Left ventricle myocardium inferior (tissue), 1 donor: ENCODE results near the gene PRKD1. TPM values are rescaled to one million over a fixed set of nuclear protein-coding genes. Genes with fewer than 3 reads are reported as not detected.

ENCODE experiments used
- DNase-seq: peaks from one replicate; pipeline ENCODE4 v3.0.0-alpha.2; 2020
- H3K27ac ChIP-seq: fragments of 200-600 bp; replicated peaks from 2 replicates; pipeline ENCODE4 v1.8.0; 2021
- H3K27me3 ChIP-seq: fragments of 200-600 bp; 2 replicates; pipeline ENCODE4 v1.8.0; 2021; ENCODE audit warnings: low read depth
- H3K36me3 ChIP-seq: fragments of 200-600 bp; 2 replicates; pipeline ENCODE4 v1.8.0; 2021
- H3K4me1 ChIP-seq: fragments of 200-600 bp; 2 replicates; pipeline ENCODE4 v1.8.0; 2021
- H3K4me3 ChIP-seq: fragments of 200-600 bp; 2 replicates; pipeline ENCODE4 v1.8.0; 2021; ENCODE audit warnings: mild to moderate bottlenecking, moderate library complexity
- H3K9me3 ChIP-seq: fragments of 200-600 bp; replicated peaks from 2 replicates; pipeline ENCODE4 v1.8.0; 2021
- CTCF ChIP-seq: fragments of 200-600 bp; IDR thresholded peaks from 2 replicates; pipeline ENCODE4 v1.8.0; 2021; ENCODE audit warnings: antibody characterized with exemption, mild to moderate bottlenecking, borderline replicate concordance
- intact Hi-C: fragments of 100-400 bp; cut with micrococcal nuclease; formaldehyde crosslinking; loops from one replicate; pipeline ENCODE4 v1.11.0; 2022
- total RNA-seq: library from RNA; stranded (reverse); fragmentation: NEBNext Ultra II Directional; extraction: Animal tissue kit (Norgen Biotek cat#: 25700); gene quantifications from one replicate; pipeline ENCODE4 v1.2.1, GENCODE V29; 2021
- donor health status: DM: no; HTN: yes; CAD: no; lungs with severe emphysema.

PRKD1 gene
- total RNA-seq, 1 donor from 2014 or later: 3.1 TPM

DNA sequence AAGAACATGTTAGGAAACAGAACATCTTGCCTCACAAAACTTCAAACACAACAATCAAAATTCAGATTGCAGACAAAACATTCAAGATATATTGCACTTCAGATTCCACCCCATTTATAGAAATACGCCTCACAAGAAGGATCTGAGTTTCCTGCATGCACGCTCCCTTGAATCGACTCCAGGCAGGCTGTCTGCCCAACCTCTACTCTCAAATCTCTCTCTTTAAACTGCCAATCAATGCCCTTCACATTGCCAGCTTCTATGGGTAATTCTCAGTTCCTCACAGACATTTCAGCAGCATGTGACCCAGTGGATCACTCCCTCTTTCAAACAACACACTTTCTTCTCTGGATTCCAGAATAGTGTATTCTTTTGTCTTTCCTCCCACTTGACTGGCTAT lies 184.1 kb downstream of the PRKD1 start:
- no peak overlapping the region for H3K4me3 ChIP-seq
- no peaks in the 10 kb centered on the region for H3K27me3 ChIP-seq
- peaks cover 64% of the 10 kb centered on the region for H3K4me1 ChIP-seq
- no peak for DNase-seq
- no peaks in the 10 kb centered on the region for H3K9me3 ChIP-seq
- no peaks in the 10 kb centered on the region for H3K36me3 ChIP-seq
- intact Hi-C loops: no loop called here
- TF ChIP-seq CTCF: no peak
- peak overlapping the region; percentile 60 for H3K27ac ChIP-seq

GRCh38 chr14:29741909-29742401 lies 185.7 kb downstream of the PRKD1 start:
- Histone ChIP-seq H3K4me3 (peak overlapping the region; percentile 19), H3K27me3 (no peaks in the 10 kb centered on the region), H3K36me3 (no peaks in the 10 kb centered on the region), H3K4me1 (peaks cover 75% of the 10 kb centered on the region), H3K9me3 (no peaks in the 10 kb centered on the region), H3K27ac (peak overlapping the region; percentile 60)
- DNase-seq: no peak
- intact Hi-C loops: no loop called here
- no peak for TF ChIP-seq CTCF

GRCh38 chr14:29740491-29740890 lies 187.2 kb downstream of the PRKD1 start:
- H3K9me3 ChIP-seq: no peaks in the 10 kb centered on the region
- H3K4me1 ChIP-seq: peaks cover 63% of the 10 kb centered on the region
- DNase-seq: no peak
- no peaks in the 10 kb centered on the region for H3K27me3 ChIP-seq
- no peak overlapping the region for H3K27ac ChIP-seq
- intact Hi-C loops: no loop called here
- no peak overlapping the region for H3K4me3 ChIP-seq
- no peaks in the 10 kb centered on the region for H3K36me3 ChIP-seq
- no peak for TF ChIP-seq CTCF

DNA sequence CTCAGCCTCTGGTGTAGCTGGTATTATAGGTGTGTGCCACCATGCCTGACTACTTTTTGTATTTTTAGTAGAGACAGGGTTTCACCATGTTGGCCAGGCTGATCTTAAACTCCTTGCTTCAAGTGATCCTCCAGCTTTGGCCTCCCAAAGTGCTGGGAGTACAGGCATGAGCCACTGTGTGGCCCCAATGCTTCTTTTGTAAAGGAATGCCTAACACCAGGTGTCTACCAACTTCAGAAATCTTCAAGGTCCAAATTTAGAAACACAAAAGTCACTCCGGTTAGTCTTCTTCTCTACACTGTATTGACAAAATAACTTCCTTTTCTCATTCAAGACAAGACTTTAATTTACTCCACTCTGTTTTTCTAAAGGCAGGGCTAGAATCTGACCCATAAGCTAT lies 188.7 kb downstream of the PRKD1 start:
- Histone ChIP-seq H3K27ac (no peak overlapping the region), H3K4me3 (no peak overlapping the region), H3K9me3 (no peaks in the 10 kb centered on the region), H3K4me1 (peaks cover 48% of the 10 kb centered on the region), H3K36me3 (no peaks in the 10 kb centered on the region), H3K27me3 (no peaks in the 10 kb centered on the region)
- TF ChIP-seq CTCF: no peak
- intact Hi-C loops: no loop called here
- no peak for DNase-seq

- DNase-seq: no peak
- TF ChIP-seq CTCF: no peak
- Histone ChIP-seq H3K27ac (no peak overlapping the region), H3K4me3 (no peak overlapping the region), H3K27me3 (no peaks in the 10 kb centered on the region), H3K4me1 (peaks cover 39% of the 10 kb centered on the region), H3K36me3 (no peaks in the 10 kb centered on the region), H3K9me3 (no peaks in the 10 kb centered on the region)
- intact Hi-C loops: no loop called here
These were observed 189.6 kb downstream of the PRKD1 start for GRCh38 chr14:29738056-29738455.

- intact Hi-C loops: no loop called here
- H3K36me3 ChIP-seq: no peaks in the 10 kb centered on the region
- TF ChIP-seq CTCF: no peak
- no peaks in the 10 kb centered on the region for H3K9me3 ChIP-seq
- peaks cover 14% of the 10 kb centered on the region for H3K4me1 ChIP-seq
- H3K27me3 ChIP-seq: no peaks in the 10 kb centered on the region
- DNase-seq: no peak
- no peak overlapping the region for H3K27ac ChIP-seq
- no peak overlapping the region for H3K4me3 ChIP-seq
These were observed 192.2 kb downstream of the PRKD1 start for GRCh38 chr14:29735459-29735858.
